Measurements from ENCODE around the gene CASZ1.

Gene CASZ1

GRCh38 chr1:10629816-10630571 lies 166.5 kb downstream of the CASZ1 start:
- Histone ChIP-seq H2AFZ (ENCODE audit: low read depth) (no peak overlapping the region), H3K79me2 (ENCODE audit: insufficient read depth, low read depth) (no peaks in the 10 kb centered on the region), H3K27ac (no peak overlapping the region), H4K20me1 (ENCODE audit: insufficient read depth) (no peaks in the 10 kb centered on the region), H3K4me2 (no peak overlapping the region), H3K36me3 (ENCODE audit: insufficient read depth) (no peaks in the 10 kb centered on the region), H3K27me3 (ENCODE audit: insufficient read depth, low read depth) (no peaks in the 10 kb centered on the region), H3K9ac (no peak overlapping the region), H3K4me3 (IDR thresholded peaks at IDR 0.05; ENCODE audit: insufficient read depth, low read depth, low read length) (no peak overlapping the region), H3K4me1 (ENCODE audit: low read depth, poor library complexity, severe bottlenecking) (no peaks in the 10 kb centered on the region)
- no peak for TF ChIP-seq CTCF (conservative IDR thresholded peaks at IDR 0.05; ENCODE audit: low read depth, low read length)

- no peak overlapping the region for H3K27ac ChIP-seq
- H4K20me1 ChIP-seq (ENCODE audit: insufficient read depth) = no peaks in the 10 kb centered on the region
- H3K4me3 ChIP-seq (IDR thresholded peaks at IDR 0.05; ENCODE audit: insufficient read depth, low read depth, low read length) = no peak overlapping the region
- H3K4me2 ChIP-seq = no peak overlapping the region
- no peaks in the 10 kb centered on the region for H3K27me3 ChIP-seq (ENCODE audit: insufficient read depth, low read depth)
- no peak for TF ChIP-seq CTCF (conservative IDR thresholded peaks at IDR 0.05; ENCODE audit: low read depth, low read length)
- no peak overlapping the region for H3K9ac ChIP-seq
- no peaks in the 10 kb centered on the region for H3K4me1 ChIP-seq (ENCODE audit: low read depth, poor library complexity, severe bottlenecking)
- H2AFZ ChIP-seq (ENCODE audit: low read depth) = no peak overlapping the region
- H3K36me3 ChIP-seq (ENCODE audit: insufficient read depth) = no peaks in the 10 kb centered on the region
- no peaks in the 10 kb centered on the region for H3K79me2 ChIP-seq (ENCODE audit: insufficient read depth, low read depth)
Observed at GRCh38 chr1:10629091-10629815, 167.2 kb downstream of the CASZ1 start.

GRCh38 chr1:10628685-10629084 lies 167.8 kb downstream of the CASZ1 start:
- Histone ChIP-seq H3K27me3 (ENCODE audit: insufficient read depth, low read depth) (no peaks in the 10 kb centered on the region), H3K36me3 (ENCODE audit: insufficient read depth) (no peaks in the 10 kb centered on the region), H3K4me3 (IDR thresholded peaks at IDR 0.05; ENCODE audit: insufficient read depth, low read depth, low read length) (no peak overlapping the region), H3K27ac (no peak overlapping the region), H3K4me1 (ENCODE audit: low read depth, poor library complexity, severe bottlenecking) (no peaks in the 10 kb centered on the region), H3K9ac (no peak overlapping the region), H4K20me1 (ENCODE audit: insufficient read depth) (no peaks in the 10 kb centered on the region), H2AFZ (ENCODE audit: low read depth) (no peak overlapping the region), H3K79me2 (ENCODE audit: insufficient read depth, low read depth) (no peaks in the 10 kb centered on the region), H3K4me2 (no peak overlapping the region)
- TF ChIP-seq CTCF (conservative IDR thresholded peaks at IDR 0.05; ENCODE audit: low read depth, low read length) = no peak

GRCh38 chr1:10626791-10627410 lies 169.5 kb downstream of the CASZ1 start:
- Histone ChIP-seq H3K27me3 (ENCODE audit: insufficient read depth, low read depth) (no peaks in the 10 kb centered on the region), H3K4me2 (no peak overlapping the region), H3K9ac (no peak overlapping the region), H3K36me3 (ENCODE audit: insufficient read depth) (no peaks in the 10 kb centered on the region), H3K27ac (no peak overlapping the region), H3K4me3 (IDR thresholded peaks at IDR 0.05; ENCODE audit: insufficient read depth, low read depth, low read length) (no peak overlapping the region), H3K4me1 (ENCODE audit: low read depth, poor library complexity, severe bottlenecking) (no peaks in the 10 kb centered on the region), H3K79me2 (ENCODE audit: insufficient read depth, low read depth) (no peaks in the 10 kb centered on the region), H2AFZ (ENCODE audit: low read depth) (no peak overlapping the region), H4K20me1 (ENCODE audit: insufficient read depth) (no peaks in the 10 kb centered on the region)
- TF ChIP-seq CTCF (conservative IDR thresholded peaks at IDR 0.05; ENCODE audit: low read depth, low read length) = no peak
